GM23338 (cell line): Measurements from ENCODE around the gene ZNF700. TPM values are rescaled to one million over a fixed set of nuclear protein-coding genes. Genes with fewer than 3 reads are reported as not detected.

ENCODE experiments used
- ATAC-seq: fragments of 200-7000 bp; cut with Tn5 transposase; 3 replicates; pipeline ENCODE4 v1.9.1; 2020
- DNase-seq: peaks from one replicate; pipeline ENCODE4 v3.0.0-alpha.2; 2015; ENCODE audit warnings: low spot score
- H2AFZ ChIP-seq: fragments of 200-600 bp; sonication (generic); 2 replicates; pipeline ENCODE4 v1.8.0; 2016; ENCODE audit warnings: antibody characterized with exemption, mild to moderate bottlenecking, moderate library complexity
- H3F3A ChIP-seq: fragments of 200-600 bp; sonication (generic); replicated peaks from 2 replicates; pipeline ENCODE4 v1.8.0; 2017; ENCODE audit warnings: antibody characterized with exemption, mixed run types, low read depth
- H3K27ac ChIP-seq: fragments of 200-600 bp; sonication (generic); 2 replicates; pipeline ENCODE4 v1.6.1; 2016; ENCODE audit warnings: low read depth
- H3K27me3 ChIP-seq: fragments of 200-600 bp; sonication (generic); 2 replicates; pipeline ENCODE4 v1.8.0; 2016; ENCODE audit warnings: mild to moderate bottlenecking, mixed run types, moderate library complexity; ENCODE audit not compliant: insufficient read depth
- H3K36me3 ChIP-seq: fragments of 200-600 bp; sonication (generic); 2 replicates; pipeline ENCODE4 v1.8.0; 2016; ENCODE audit warnings: mild to moderate bottlenecking; ENCODE audit not compliant: insufficient read depth
- H3K4me1 ChIP-seq: fragments of 200-600 bp; sonication (generic); 2 replicates; pipeline ENCODE4 v1.8.0; 2016; ENCODE audit warnings: mild to moderate bottlenecking, moderate library complexity; ENCODE audit not compliant: insufficient read depth
- H3K4me2 ChIP-seq: fragments of 200-600 bp; sonication (generic); 2 replicates; pipeline ENCODE4 v1.7.1; 2017; ENCODE audit warnings: mixed run types
- H3K4me3 ChIP-seq: fragments of 200-600 bp; sonication (generic); 2 replicates; pipeline ENCODE4 v1.6.1; 2016; ENCODE audit warnings: mixed run types
- H3K79me2 ChIP-seq: fragments of 200-600 bp; sonication (generic); replicated peaks from 2 replicates; pipeline ENCODE4 v1.8.0; 2017; ENCODE audit warnings: mild to moderate bottlenecking; ENCODE audit not compliant: insufficient read depth
- H3K9me2 ChIP-seq: fragments of 200-600 bp; sonication (generic); 2 replicates; pipeline ENCODE4 v1.8.0; 2017; ENCODE audit not compliant: insufficient read depth
- H4K20me1 ChIP-seq: fragments of 200-600 bp; sonication (generic); replicated peaks from 2 replicates; pipeline ENCODE4 v1.8.0; 2017; ENCODE audit warnings: mild to moderate bottlenecking; ENCODE audit not compliant: insufficient read depth
- H3K27ac Mint-ChIP-seq: 2 replicates; pipeline ENCODE4 v1.8.0; 2020; ENCODE audit warnings: inconsistent platforms, mild to moderate bottlenecking, moderate library complexity, mixed read lengths
- H3K27me3 Mint-ChIP-seq: 3 replicates; pipeline ENCODE4 v1.8.0; 2022; ENCODE audit warnings: low read depth, mild to moderate bottlenecking, moderate library complexity, mixed read lengths, inconsistent platforms; ENCODE audit not compliant: insufficient read depth, poor library complexity
- H3K36me3 Mint-ChIP-seq: 3 replicates; pipeline ENCODE4 v1.8.0; 2021; ENCODE audit warnings: low read depth, mild to moderate bottlenecking, inconsistent platforms, moderate library complexity, mixed read lengths
- H3K4me1 Mint-ChIP-seq: 3 replicates; pipeline ENCODE4 v1.8.0; 2020; ENCODE audit warnings: mild to moderate bottlenecking, inconsistent platforms, mixed read lengths
- H3K4me3 Mint-ChIP-seq: 3 replicates; pipeline ENCODE4 v1.8.0; 2021; ENCODE audit warnings: moderate library complexity, mild to moderate bottlenecking, inconsistent platforms, mixed read lengths
- H3K9me3 Mint-ChIP-seq: 3 replicates; pipeline ENCODE4 v1.8.0; 2020; ENCODE audit warnings: moderate library complexity, mild to moderate bottlenecking, inconsistent platforms, mixed read lengths
- CTCF ChIP-seq, 2 experiments: fragments of 200-600 bp in 1 of 2; sonication (generic) in 1 of 2; conservative IDR thresholded peaks; 2 replicates each; pipeline versions ENCODE4 v1.5.1 to v1.6.1; 2016 to 2017; ENCODE audit warnings: antibody characterized with exemption in 2 of 2, low read depth in 2 of 2, mild to moderate bottlenecking in 2 of 2, moderate library complexity in 1 of 2
- ETS1 ChIP-seq: IDR thresholded peaks from 2 replicates; pipeline ENCODE4 v1.6.1; 2016; ENCODE audit warnings: antibody characterized with exemption
- EZH2 ChIP-seq: fragments of 200-600 bp; sonication (generic); IDR thresholded peaks from one replicate; pipeline ENCODE4 v1.8.0; 2017; ENCODE audit warnings: antibody characterized with exemption, mild to moderate bottlenecking, low read depth; ENCODE audit not compliant: unreplicated experiment
- EZH2phosphoT487 ChIP-seq: fragments of 200-600 bp; sonication (generic); IDR thresholded peaks from one replicate; pipeline ENCODE4 v1.8.1; 2018; ENCODE audit warnings: antibody characterized with exemption; ENCODE audit not compliant: unreplicated experiment
- NANOG ChIP-seq: IDR thresholded peaks from 2 replicates; pipeline ENCODE4 v1.6.1; 2016; ENCODE audit warnings: antibody characterized with exemption, borderline replicate concordance
- POLR2AphosphoS5 ChIP-seq: IDR thresholded peaks from 2 replicates; pipeline ENCODE4 v1.6.1; 2016; ENCODE audit warnings: antibody characterized with exemption, low read depth
- REST ChIP-seq: IDR thresholded peaks from one replicate; pipeline ENCODE4 v1.6.1; 2018; ENCODE audit warnings: antibody characterized with exemption; ENCODE audit not compliant: unreplicated experiment
- polyA plus RNA-seq: library from polyadenylated mRNA; unstranded; fragments of >200 nt; fragmentation: Nextera tagmentation; extraction: Ambion mirVana; gene quantifications from 2 replicates; pipeline ENCODE4 v1.2.1, GENCODE V29; 2016
- total RNA-seq: library from RNA; depleted of rRNA; stranded (reverse); fragments of >200 nt; shearing (Covaris generic); gene quantifications from 2 replicates; pipeline ENCODE4 v1.2.3, GENCODE V29; 2014

Gene ZNF700
- total and polyA plus RNA-seq, 2 experiments from 2014 or later, result 6.0 to 13.6 TPM

- H3K27ac ChIP-seq, result no peak overlapping the region
- H3K4me1 Mint-ChIP-seq, result no peaks in the 10 kb centered on the region
- peak overlapping the region; percentile 78 for H3K4me2 ChIP-seq
- no peaks in the 10 kb centered on the region for H3K79me2 ChIP-seq
- peak; percentile 93 for DNase-seq
- no peak overlapping the region for H3K4me3 Mint-ChIP-seq
- 0 out of 2 replicates have a peak, but pooled peaks cover 4% of the 10 kb centered on the region for H3F3A ChIP-seq
- peaks cover 44% of the 10 kb centered on the region for H3K36me3 Mint-ChIP-seq
- peaks cover 6% of the 10 kb centered on the region for H3K27me3 Mint-ChIP-seq
- TF ChIP-seq POLR2AphosphoS5 (no peak), REST (no peak), EZH2phosphoT487 (no peak), CTCF (conservative IDR thresholded peaks at IDR 0.05; ENCODE audit: low read depth in 2 of 2) (peak; percentile 86 to 92)
- no peaks in the 10 kb centered on the region for H3K9me2 ChIP-seq
- ATAC-seq, result peak; percentile 66
- H3K27me3 ChIP-seq, result peaks cover 17% of the 10 kb centered on the region
- no peak overlapping the region for H3K27ac Mint-ChIP-seq
- H4K20me1 ChIP-seq, result no peaks in the 10 kb centered on the region; the same call in 1 of the 2 replicates
- H3K9me3 Mint-ChIP-seq, result peaks cover 98% of the 10 kb centered on the region
- H2AFZ ChIP-seq, result peak overlapping the region; percentile 94
- no peaks in the 10 kb centered on the region for H3K36me3 ChIP-seq
- H3K4me3 ChIP-seq, result peak overlapping the region; percentile 72; the same call in 1 of the 2 replicates
- H3K4me1 ChIP-seq, result peaks cover 13% of the 10 kb centered on the region
These were observed 38.9 kb downstream of the ZNF700 start for GRCh38 chr19:11963566-11964355.

GRCh38 chr19:11964496-11964857 is 39.6 kb downstream of the ZNF700 start:
- H2AFZ ChIP-seq, result no peak overlapping the region

More at GRCh38 chr19:11964496-11964857, 39.6 kb downstream of the ZNF700 start:
- no peaks in the 10 kb centered on the region for H3K36me3 ChIP-seq
- peak overlapping the region; percentile 72; the same call in 1 of the 2 replicates for H3K4me3 ChIP-seq
- peaks cover 42% of the 10 kb centered on the region for H3K36me3 Mint-ChIP-seq
- TF ChIP-seq CTCF (conservative IDR thresholded peaks at IDR 0.05; ENCODE audit: low read depth in 2 of 2) (peak in 1 of 2 experiments; percentile 54; a peak in 3 of 4 replicates), ETS1 (no peak), EZH2 (no peak), POLR2AphosphoS5 (no peak), NANOG (no peak)
- no peaks in the 10 kb centered on the region for H3K4me1 Mint-ChIP-seq
- no peak overlapping the region for H3K27ac ChIP-seq
- peaks cover 17% of the 10 kb centered on the region for H3K27me3 ChIP-seq
- no peak overlapping the region for H3K4me3 Mint-ChIP-seq
- H3K4me2 ChIP-seq, result peak overlapping the region; percentile 78
- H4K20me1 ChIP-seq, result no peaks in the 10 kb centered on the region; the same call in 1 of the 2 replicates
- H3K27ac Mint-ChIP-seq, result no peak overlapping the region
- peaks cover 13% of the 10 kb centered on the region for H3K4me1 ChIP-seq
- H3K27me3 Mint-ChIP-seq, result peaks cover 6% of the 10 kb centered on the region
- ATAC-seq (no peak), DNase-seq (peak; percentile 43)
- no peaks in the 10 kb centered on the region for H3K79me2 ChIP-seq
- H3K9me3 Mint-ChIP-seq, result peaks cover 98% of the 10 kb centered on the region
- 0 out of 2 replicates have a peak, but pooled peaks cover 4% of the 10 kb centered on the region for H3F3A ChIP-seq
- no peaks in the 10 kb centered on the region for H3K9me2 ChIP-seq
